Body of pancreas (tissue), 4 donors: Measurements from ENCODE around the gene CFAP100.
A peak's percentile ranks its signal among the peaks of the same experiment; 100 is the strongest.

Source experiments
- CTCF ChIP-seq, 7 experiments: fragments of 450-650 bp in 4 of 7; fragments of 200-600 bp in 3 of 7; sonication (generic) in 3 of 7; IDR thresholded peaks; one replicate each; pipeline ENCODE4 v1.5.1; 2016 to 2019; ENCODE audit warnings: antibody characterized with exemption in 7 of 7
- POLR2A ChIP-seq, 3 donors: fragments of 450-650 bp; IDR thresholded peaks; one replicate each; pipeline ENCODE4 v1.6.1; 2016; ENCODE audit warnings: antibody characterized with exemption in 3 of 3, mild to moderate bottlenecking in 2 of 3

GRCh38 chr3:126475413-126476114 is 80.9 kb downstream of the CFAP100 start, which contains the start of gene ZXDC:
- peak in 5 of 7 experiments; percentile 24 to 74 (median 28) for TF ChIP-seq CTCF (IDR thresholded peaks at IDR 0.05)
- peak; percentile 32 to 77 (median 43) for TF ChIP-seq POLR2A (IDR thresholded peaks at IDR 0.05)
